Vagina (tissue), 2 donors: ENCODE results near the gene PA2G4. TPM values are rescaled to one million over a fixed set of nuclear protein-coding genes. Genes with fewer than 3 reads are reported as not detected.

Source experiments
- DNase-seq, 2 donors: peaks; one replicate each; pipeline ENCODE4 v3.0.0-alpha.2; 2017; ENCODE audit errors: extremely low spot score in 2 of 2
- H3K27ac ChIP-seq: fragments of 200-600 bp; sonication (generic); one replicate; pipeline ENCODE4 v1.5.1; 2019
- H3K27me3 ChIP-seq: fragments of 200-600 bp; sonication (generic); one replicate; pipeline ENCODE4 v1.5.1; 2019
- H3K36me3 ChIP-seq, 2 donors: fragments of 200-600 bp; sonication (generic); one replicate each; pipeline ENCODE4 v1.5.1; 2017 to 2019
- H3K4me1 ChIP-seq: fragments of 200-600 bp; sonication (generic); one replicate; pipeline ENCODE4 v1.5.1; 2019
- H3K4me3 ChIP-seq, 2 donors: fragments of 200-600 bp; sonication (generic); 1 replicate in 1 of 2; 2 replicates in 1 of 2; pipeline ENCODE4 v1.5.1; 2016 to 2019
- H3K9me3 ChIP-seq: fragments of 200-600 bp; sonication (generic); one replicate; pipeline ENCODE4 v1.5.1; 2019
- POLR2A ChIP-seq, 2 donors: fragments of 450-650 bp; IDR thresholded peaks; one replicate each; pipeline ENCODE4 v1.6.1; 2017; ENCODE audit warnings: antibody characterized with exemption in 2 of 2, mild to moderate bottlenecking in 2 of 2, moderate library complexity in 2 of 2
- POLR2AphosphoS5 ChIP-seq, 2 donors: sonication (generic); formaldehyde crosslinking; IDR thresholded peaks; one replicate each; pipeline ENCODE4 v1.9.0; 2017; ENCODE audit warnings: antibody characterized with exemption in 2 of 2, mild to moderate bottlenecking in 2 of 2, low read depth in 1 of 2; ENCODE audit not compliant: insufficient read depth in 1 of 2
- intact Hi-C: fragments of 100-400 bp; cut with DNase I; formaldehyde crosslinking; loops from one replicate; pipeline ENCODE4 v1.15.1; 2023
- total RNA-seq: library from RNA; depleted of rRNA; stranded (reverse); fragments of >200 nt; gene quantifications from one replicate; pipeline ENCODE4 v1.2.3, GENCODE V29; 2016
- TF ChIP-seq, protein P1 (sequence below), 3 experiments: fragments of 450-650 bp in 2 of 3; fragments of 200-600 bp in 1 of 3; sonication (generic) in 1 of 3; IDR thresholded peaks; one replicate each; pipeline ENCODE4 v1.5.1; 2017 to 2019; ENCODE audit warnings: antibody characterized with exemption in 3 of 3, mild to moderate bottlenecking in 2 of 3, moderate library complexity in 2 of 3

PA2G4 gene
- total RNA-seq, 1 donor from 2014 or later, result 116 TPM

DNA sequence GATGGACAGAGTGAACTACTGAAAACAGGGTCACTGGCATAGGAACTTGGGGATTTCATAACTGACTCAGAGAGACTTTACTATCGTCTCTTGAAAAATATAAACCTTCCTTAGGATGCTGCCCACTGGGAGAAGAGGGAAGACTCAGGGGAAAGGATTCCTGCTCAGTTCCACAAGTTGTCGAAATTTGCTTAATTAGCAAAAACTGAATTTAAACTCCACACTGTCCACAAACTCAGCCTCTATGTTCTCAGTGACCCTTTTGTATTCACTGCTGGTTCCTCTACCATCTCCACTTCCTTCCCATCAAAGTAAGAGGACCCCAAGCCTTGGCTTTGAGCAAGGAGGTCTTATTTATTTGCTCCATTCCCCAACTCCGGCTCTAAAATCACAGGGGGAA lies 40.9 kb downstream of the PA2G4 start:
- Histone ChIP-seq H3K27ac (no peak overlapping the region), H3K36me3 (peaks cover 2 to 40% of the 10 kb centered on the region in 2 donors), H3K4me1 (peaks cover 19% of the 10 kb centered on the region), H3K27me3 (no peaks in the 10 kb centered on the region), H3K4me3 (no peak overlapping the region), H3K9me3 (no peaks in the 10 kb centered on the region)
- TF ChIP-seq POLR2A (IDR thresholded peaks at IDR 0.05) (no peak), POLR2AphosphoS5 (IDR thresholded peaks at IDR 0.05; ENCODE audit: insufficient read depth in 1 of 2, low read depth in 1 of 2) (no peak)
- TF ChIP-seq, protein P1, sequence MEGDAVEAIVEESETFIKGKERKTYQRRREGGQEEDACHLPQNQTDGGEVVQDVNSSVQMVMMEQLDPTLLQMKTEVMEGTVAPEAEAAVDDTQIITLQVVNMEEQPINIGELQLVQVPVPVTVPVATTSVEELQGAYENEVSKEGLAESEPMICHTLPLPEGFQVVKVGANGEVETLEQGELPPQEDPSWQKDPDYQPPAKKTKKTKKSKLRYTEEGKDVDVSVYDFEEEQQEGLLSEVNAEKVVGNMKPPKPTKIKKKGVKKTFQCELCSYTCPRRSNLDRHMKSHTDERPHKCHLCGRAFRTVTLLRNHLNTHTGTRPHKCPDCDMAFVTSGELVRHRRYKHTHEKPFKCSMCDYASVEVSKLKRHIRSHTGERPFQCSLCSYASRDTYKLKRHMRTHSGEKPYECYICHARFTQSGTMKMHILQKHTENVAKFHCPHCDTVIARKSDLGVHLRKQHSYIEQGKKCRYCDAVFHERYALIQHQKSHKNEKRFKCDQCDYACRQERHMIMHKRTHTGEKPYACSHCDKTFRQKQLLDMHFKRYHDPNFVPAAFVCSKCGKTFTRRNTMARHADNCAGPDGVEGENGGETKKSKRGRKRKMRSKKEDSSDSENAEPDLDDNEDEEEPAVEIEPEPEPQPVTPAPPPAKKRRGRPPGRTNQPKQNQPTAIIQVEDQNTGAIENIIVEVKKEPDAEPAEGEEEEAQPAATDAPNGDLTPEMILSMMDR (IDR thresholded peaks at IDR 0.05), result no peak
- intact Hi-C loops, result no loop called here
- no peak for DNase-seq

DNA sequence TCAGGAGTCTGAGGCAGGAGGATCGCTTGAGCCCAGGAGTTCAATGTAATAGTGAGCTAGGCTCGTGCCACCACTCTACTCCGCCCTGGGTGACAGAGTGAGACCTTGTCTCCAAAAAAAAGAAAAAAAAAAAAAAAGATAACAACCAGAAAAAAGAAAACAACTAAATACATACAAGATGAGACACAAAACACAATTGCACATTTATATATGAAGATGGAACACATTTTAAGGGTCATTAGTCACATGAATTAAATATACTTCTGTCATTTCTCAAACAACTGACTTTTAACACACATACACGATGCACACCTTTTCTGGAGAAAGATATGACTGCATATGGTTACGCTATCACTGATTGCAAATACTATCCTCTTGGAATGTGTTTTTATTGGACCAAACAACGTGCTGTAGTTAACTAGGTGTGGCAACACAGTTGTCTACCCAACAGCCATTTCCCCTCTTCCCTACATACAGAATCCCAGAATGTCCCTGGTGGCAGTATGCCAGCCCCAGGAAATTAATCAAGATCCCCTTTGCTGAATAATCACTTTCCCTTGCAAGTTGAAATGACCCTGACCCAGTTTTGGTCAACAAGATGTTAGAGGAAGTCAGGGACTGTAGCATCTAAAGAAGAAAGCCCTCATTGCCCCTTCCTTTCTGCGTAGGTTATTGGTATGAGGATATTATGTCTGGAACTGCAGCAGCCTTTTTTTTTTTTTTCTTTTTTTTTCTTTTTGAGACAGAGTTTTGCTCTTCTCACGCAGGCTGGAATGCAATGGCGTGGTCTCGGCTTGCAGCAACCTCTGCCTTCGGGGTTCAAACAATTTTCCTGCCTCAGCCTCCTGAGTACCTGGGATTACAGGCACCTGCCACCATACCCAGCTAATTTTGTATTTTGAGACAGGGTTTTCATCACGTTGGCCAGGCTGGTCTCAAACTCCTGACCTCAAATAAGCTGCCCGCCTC lies 42.4 kb downstream of the PA2G4 start:
- H3K36me3 ChIP-seq, result peaks cover 2 to 28% of the 10 kb centered on the region in 2 donors
- DNase-seq, result no peak
- no peaks in the 10 kb centered on the region for H3K27me3 ChIP-seq
- intact Hi-C loops, result no loop called here
- peaks cover 28% of the 10 kb centered on the region for H3K4me1 ChIP-seq
- TF ChIP-seq POLR2AphosphoS5 (IDR thresholded peaks at IDR 0.05; ENCODE audit: insufficient read depth in 1 of 2, low read depth in 1 of 2), result peak in 1 of 2 donors; percentile 70
- TF ChIP-seq, protein P1 (IDR thresholded peaks at IDR 0.05), result no peak
- H3K27ac ChIP-seq, result no peak overlapping the region
- H3K4me3 ChIP-seq, result no peak overlapping the region
- H3K9me3 ChIP-seq, result no peaks in the 10 kb centered on the region

DNA sequence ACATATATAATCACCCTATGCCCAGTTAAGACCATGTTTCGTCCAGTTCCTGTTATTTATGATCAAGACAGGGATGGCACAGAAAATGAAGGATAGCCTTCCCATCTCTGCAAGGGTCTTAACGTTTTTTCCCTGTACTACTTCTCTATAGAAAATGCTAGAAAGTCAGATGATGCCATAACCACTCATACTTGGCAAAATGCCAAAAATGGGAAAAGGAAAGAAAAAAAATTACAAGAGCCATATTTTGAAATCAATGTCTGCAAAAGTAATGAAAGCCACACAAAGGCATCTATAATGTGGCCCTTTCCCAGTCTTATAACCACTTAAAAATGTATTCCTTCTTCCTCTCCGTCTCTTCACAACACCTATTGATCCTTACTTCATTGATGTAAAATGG lies 46.2 kb downstream of the PA2G4 start:
- intact Hi-C loops, result no loop called here
- Histone ChIP-seq H3K27me3 (no peaks in the 10 kb centered on the region), H3K4me1 (peaks cover 31% of the 10 kb centered on the region), H3K36me3 (no peaks in the 10 kb centered on the region), H3K4me3 (no peak overlapping the region), H3K27ac (no peak overlapping the region), H3K9me3 (no peaks in the 10 kb centered on the region)
- TF ChIP-seq POLR2AphosphoS5 (IDR thresholded peaks at IDR 0.05; ENCODE audit: insufficient read depth in 1 of 2, low read depth in 1 of 2) (no peak), POLR2A (IDR thresholded peaks at IDR 0.05) (no peak)
- TF ChIP-seq, protein P1 (IDR thresholded peaks at IDR 0.05), result no peak
- no peak for DNase-seq

DNA sequence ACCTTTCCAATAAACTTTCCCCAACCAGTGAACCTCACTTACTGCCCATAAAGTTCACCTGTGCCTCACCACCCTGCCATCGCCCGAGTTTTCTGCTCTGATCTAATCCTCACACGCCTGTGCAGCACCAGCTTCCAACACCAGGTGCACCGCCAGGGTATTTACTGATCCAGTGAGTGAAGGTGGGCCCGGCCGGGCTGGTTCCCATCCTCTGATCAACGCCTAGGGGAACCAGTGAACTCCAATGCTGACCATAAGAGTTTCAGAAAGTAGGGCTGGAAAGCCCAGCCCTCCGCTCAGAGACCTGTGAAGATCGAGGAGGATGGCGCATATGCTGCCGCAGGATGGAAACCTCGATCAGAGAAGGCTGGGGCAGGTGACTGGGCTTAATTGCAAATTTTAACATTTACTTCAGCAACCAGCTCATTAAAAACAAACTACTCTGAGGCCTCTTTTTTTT lies 47.3 kb downstream of the PA2G4 start:
- intact Hi-C loops, result no loop called here
- Histone ChIP-seq H3K27ac (peak overlapping the region; percentile 89), H3K36me3 (no peaks in the 10 kb centered on the region), H3K27me3 (no peaks in the 10 kb centered on the region), H3K4me1 (peaks cover 33% of the 10 kb centered on the region), H3K4me3 (peak overlapping the region; percentile 42 to 57), H3K9me3 (no peaks in the 10 kb centered on the region)
- TF ChIP-seq, protein P1 (IDR thresholded peaks at IDR 0.05), result peak in 1 of 3 experiments; percentile 40
- no peak for TF ChIP-seq POLR2AphosphoS5 (IDR thresholded peaks at IDR 0.05; ENCODE audit: insufficient read depth in 1 of 2, low read depth in 1 of 2)
- no peak for DNase-seq
